Activated effector memory CD4-positive, alpha-beta T cell treated with Interleukin-2 at 50 U/mL for 16 hours (primary cell): ENCODE data around the gene TRABD2B.

Experiments used
- DNase-seq: peaks from one replicate; pipeline ENCODE4 v3.0.0-alpha.2; 2020

TRABD2B gene

GRCh38 chr1:48019714-48020315 lies 22.6 kb upstream of the TRABD2B start:
- DNase-seq = no peak

- no peak for DNase-seq
Observed at GRCh38 chr1:48018799-48019198, 21.6 kb upstream of the TRABD2B start.

GRCh38 chr1:48017716-48018115 lies 20.5 kb upstream of the TRABD2B start:
- no peak for DNase-seq

GRCh38 chr1:48016515-48016914 lies 19.3 kb upstream of the TRABD2B start:
- no peak for DNase-seq

- no peak for DNase-seq
Observed at GRCh38 chr1:48013270-48013669, 16.1 kb upstream of the TRABD2B start.

- no peak for DNase-seq
Observed at GRCh38 chr1:48007047-48007446, 9.9 kb upstream of the TRABD2B start.

- DNase-seq = no peak
Observed at GRCh38 chr1:48006264-48006663, 9.1 kb upstream of the TRABD2B start.

GRCh38 chr1:48005253-48006117 lies 8.3 kb upstream of the TRABD2B start:
- no peak for DNase-seq

GRCh38 chr1:48003741-48004531 lies 6.8 kb upstream of the TRABD2B start:
- no peak for DNase-seq

GRCh38 chr1:48002142-48002541 lies 5.0 kb upstream of the TRABD2B start:
- no peak for DNase-seq

GRCh38 chr1:48001696-48002095 lies 4.5 kb upstream of the TRABD2B start:
- DNase-seq = no peak

GRCh38 chr1:48000883-48001282 lies 3.7 kb upstream of the TRABD2B start:
- no peak for DNase-seq

- DNase-seq = no peak
Observed at GRCh38 chr1:47999097-47999496, 1.9 kb upstream of the TRABD2B start.

- no peak for DNase-seq
Observed at GRCh38 chr1:47998396-47998990, 1.3 kb upstream of the TRABD2B start.

GRCh38 chr1:47996406-47997226 lies 569 bp downstream of the TRABD2B start:
- DNase-seq = no peak

- no peak for DNase-seq
Observed at GRCh38 chr1:47996060-47996405, 1.2 kb downstream of the TRABD2B start.

- no peak for DNase-seq
Observed at GRCh38 chr1:47995306-47996050, 1.7 kb downstream of the TRABD2B start.

- DNase-seq = no peak
Observed at GRCh38 chr1:47993881-47994625, 3.1 kb downstream of the TRABD2B start.

- DNase-seq = no peak
Observed at GRCh38 chr1:47993416-47993740, 3.8 kb downstream of the TRABD2B start.

GRCh38 chr1:47992720-47993415 lies 4.3 kb downstream of the TRABD2B start:
- DNase-seq = no peak

- DNase-seq = no peak
Observed at GRCh38 chr1:47991673-47992072, 5.5 kb downstream of the TRABD2B start.
